ENCODE measurements around the gene RPTOR.

GRCh38 chr17:80676564-80676963, 131.9 kb downstream of the RPTOR start:
- TF ChIP-seq TAF1 (IDR thresholded peaks at IDR 0.05; ENCODE audit: low read depth, low read length) (no peak), POLR2A (IDR thresholded peaks at IDR 0.05; ENCODE audit: low read depth, low read length) (no peak), SPI1 (IDR thresholded peaks at IDR 0.05; ENCODE audit: low read depth, low read length) (no peak), POLR2AphosphoS5 (IDR thresholded peaks at IDR 0.05; ENCODE audit: low read depth, low read length) (no peak), PAX5 (IDR thresholded peaks at IDR 0.05; ENCODE audit: insufficient read depth, low read length, severe bottlenecking) (no peak)

All from GM12891 (cell line).